GM23338 (cell line): Measurements from ENCODE around the gene FBP1.

Experiments
- POLR2AphosphoS5 ChIP-seq: IDR thresholded peaks from 2 replicates; pipeline ENCODE4 v1.6.1; 2016; ENCODE audit warnings: antibody characterized with exemption, low read depth
- TF ChIP-seq, protein P1 (sequence below), 2 experiments: fragments of 200-600 bp in 1 of 2; sonication (generic) in 1 of 2; conservative IDR thresholded peaks; 2 replicates each; pipeline versions ENCODE4 v1.5.1 to v1.6.1; 2016 to 2017; ENCODE audit warnings: antibody characterized with exemption in 2 of 2, low read depth in 2 of 2, mild to moderate bottlenecking in 2 of 2, moderate library complexity in 1 of 2

DNA sequence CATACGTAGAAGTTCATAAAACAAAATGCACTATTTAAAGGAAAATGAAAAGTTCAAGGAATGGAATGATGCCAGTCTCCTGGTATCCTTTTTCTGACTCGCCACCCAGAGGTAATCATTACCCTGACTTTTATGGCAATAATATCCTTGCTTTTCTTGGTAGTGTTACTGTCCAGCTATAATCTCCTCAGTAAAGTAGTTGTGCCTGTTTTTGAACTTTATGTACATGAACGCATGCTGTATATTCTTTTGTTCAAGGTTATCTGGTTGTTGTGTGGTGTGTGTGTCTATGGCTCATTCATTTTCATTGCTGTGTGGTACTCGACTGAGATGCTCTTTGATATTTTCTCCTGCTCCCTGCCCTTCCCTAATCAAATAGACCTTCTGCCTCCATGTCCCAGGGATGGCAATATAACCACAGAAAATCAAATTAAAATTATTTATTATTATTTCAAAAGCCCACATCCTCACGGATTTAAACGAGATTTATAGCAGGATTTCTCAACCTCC lies 29.2 kb upstream of the FBP1 start:
- TF ChIP-seq, protein P1, sequence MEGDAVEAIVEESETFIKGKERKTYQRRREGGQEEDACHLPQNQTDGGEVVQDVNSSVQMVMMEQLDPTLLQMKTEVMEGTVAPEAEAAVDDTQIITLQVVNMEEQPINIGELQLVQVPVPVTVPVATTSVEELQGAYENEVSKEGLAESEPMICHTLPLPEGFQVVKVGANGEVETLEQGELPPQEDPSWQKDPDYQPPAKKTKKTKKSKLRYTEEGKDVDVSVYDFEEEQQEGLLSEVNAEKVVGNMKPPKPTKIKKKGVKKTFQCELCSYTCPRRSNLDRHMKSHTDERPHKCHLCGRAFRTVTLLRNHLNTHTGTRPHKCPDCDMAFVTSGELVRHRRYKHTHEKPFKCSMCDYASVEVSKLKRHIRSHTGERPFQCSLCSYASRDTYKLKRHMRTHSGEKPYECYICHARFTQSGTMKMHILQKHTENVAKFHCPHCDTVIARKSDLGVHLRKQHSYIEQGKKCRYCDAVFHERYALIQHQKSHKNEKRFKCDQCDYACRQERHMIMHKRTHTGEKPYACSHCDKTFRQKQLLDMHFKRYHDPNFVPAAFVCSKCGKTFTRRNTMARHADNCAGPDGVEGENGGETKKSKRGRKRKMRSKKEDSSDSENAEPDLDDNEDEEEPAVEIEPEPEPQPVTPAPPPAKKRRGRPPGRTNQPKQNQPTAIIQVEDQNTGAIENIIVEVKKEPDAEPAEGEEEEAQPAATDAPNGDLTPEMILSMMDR (conservative IDR thresholded peaks at IDR 0.05; ENCODE audit: low read depth in 2 of 2) = no peak
- TF ChIP-seq POLR2AphosphoS5 = no peak
